ENCODE results near the gene MARVELD3. TPM values are rescaled to one million over a fixed set of nuclear protein-coding genes. Genes with fewer than 3 reads are reported as not detected.
"Not testable (repeated sequence)": the region's sequence is repeated elsewhere in the genome, so short reads cannot be mapped to it uniquely, and the experiment has no call there.

Gene MARVELD3
- total and polyA plus RNA-seq, 10 donors, result 0.02 to 0.76 (median 0.10) TPM; not detected in 4

DNA sequence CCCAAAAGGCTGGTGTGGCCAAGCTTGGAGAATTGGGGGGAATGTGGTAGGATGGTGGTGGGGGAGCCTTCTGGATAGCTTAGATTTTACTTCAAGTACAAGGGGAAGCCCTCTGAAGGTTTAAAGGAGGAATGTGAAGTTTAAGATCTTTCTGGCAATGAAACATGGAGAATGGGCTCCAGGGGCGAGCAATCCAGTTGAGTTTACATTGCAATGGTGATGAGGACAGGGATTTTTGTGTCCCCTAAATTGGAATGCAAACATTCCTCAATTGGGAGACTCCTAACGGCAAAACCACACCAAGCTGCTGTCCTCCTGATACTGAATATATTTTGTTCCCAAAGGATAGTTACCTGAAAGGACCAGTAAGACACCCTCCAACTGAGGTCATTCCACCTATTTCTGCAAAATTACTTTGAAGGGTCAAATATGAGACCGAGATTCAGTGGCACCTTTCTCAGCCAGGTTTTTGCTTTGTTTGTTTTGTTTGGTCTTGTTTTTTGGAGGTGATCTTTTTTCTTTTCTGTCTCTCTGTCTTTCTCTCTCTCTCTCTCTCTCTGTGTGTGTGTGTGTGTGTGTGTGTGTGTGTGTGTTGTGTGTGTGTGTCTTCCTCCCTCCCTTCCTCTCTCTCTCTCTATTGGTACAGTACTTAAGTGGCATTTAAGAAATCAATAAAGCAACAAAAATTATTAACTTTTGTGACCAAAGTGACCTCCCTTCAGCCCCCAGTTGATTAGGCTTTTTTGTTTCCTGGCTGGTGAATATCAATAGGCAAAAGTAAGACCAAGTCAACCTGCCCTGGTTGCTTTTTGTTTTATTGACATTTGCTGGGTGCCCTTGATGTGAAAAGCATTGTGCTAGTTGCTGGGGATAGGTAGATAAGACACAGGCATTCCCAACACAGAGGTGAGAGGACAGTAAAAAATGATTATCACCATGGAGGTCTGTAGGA is 32.7 kb upstream of the MARVELD3 start:
- TF ChIP-seq, protein P1, sequence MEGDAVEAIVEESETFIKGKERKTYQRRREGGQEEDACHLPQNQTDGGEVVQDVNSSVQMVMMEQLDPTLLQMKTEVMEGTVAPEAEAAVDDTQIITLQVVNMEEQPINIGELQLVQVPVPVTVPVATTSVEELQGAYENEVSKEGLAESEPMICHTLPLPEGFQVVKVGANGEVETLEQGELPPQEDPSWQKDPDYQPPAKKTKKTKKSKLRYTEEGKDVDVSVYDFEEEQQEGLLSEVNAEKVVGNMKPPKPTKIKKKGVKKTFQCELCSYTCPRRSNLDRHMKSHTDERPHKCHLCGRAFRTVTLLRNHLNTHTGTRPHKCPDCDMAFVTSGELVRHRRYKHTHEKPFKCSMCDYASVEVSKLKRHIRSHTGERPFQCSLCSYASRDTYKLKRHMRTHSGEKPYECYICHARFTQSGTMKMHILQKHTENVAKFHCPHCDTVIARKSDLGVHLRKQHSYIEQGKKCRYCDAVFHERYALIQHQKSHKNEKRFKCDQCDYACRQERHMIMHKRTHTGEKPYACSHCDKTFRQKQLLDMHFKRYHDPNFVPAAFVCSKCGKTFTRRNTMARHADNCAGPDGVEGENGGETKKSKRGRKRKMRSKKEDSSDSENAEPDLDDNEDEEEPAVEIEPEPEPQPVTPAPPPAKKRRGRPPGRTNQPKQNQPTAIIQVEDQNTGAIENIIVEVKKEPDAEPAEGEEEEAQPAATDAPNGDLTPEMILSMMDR (IDR thresholded peaks at IDR 0.05 in 8 of 11, conservative IDR thresholded peaks at IDR 0.05 in 3 of 11), result no peak
- no peak for TF ChIP-seq POLR2AphosphoS5 (IDR thresholded peaks at IDR 0.05)
- no peak for TF ChIP-seq POLR2A (IDR thresholded peaks at IDR 0.05)
- Histone ChIP-seq H3K4me1 (no peaks in the 10 kb centered on the region), H3K4me3 (no peak overlapping the region), H3K9me3 (no peaks in the 10 kb centered on the region), H3K27ac (no peak overlapping the region), H3K27me3 (replicated peaks in 1 of 7) (peaks cover 0 to 11% (median 0%) of the 10 kb centered on the region in 7 donors), H3K36me3 (no peaks in the 10 kb centered on the region)
- WGBS, 5 donors, result 76 to 84% (median 82%) methylated on average over 3 of the region's 3 CpGs
- intact Hi-C loops (cut with DNase I; ENCODE audit: low total_unique reads), result no loop called here
- no peak for DNase-seq

DNA sequence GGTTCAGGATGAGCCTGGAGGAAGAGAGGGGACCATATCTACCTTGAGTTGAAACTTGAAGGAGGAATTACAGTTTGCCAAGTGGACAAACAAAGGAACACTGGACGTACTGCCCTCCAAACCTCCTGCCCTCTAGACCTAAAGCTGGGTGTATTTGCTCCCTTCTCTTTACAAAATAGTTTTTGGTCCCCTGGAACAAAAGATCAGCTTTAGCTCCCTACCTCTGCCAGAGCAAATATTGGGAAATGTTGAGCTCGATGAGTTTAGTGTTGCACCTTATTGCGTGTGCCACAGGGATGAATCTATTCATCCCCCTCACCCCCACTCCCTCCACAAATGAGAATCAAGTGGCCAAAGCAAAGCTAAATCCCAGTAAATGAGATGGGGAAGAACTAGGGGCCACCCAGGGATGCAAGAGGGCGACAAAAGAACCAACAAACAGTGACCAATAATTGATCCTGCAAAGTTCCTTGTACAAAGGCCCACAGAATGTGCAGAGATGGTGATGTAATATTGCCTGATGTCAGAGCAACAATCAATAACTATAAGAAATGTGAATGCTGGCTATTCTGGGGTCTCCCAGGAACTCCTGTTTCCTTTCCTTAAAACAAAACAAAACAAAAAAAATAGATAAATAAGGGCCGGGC is 31.9 kb upstream of the MARVELD3 start:
- H3K4me1 ChIP-seq, result no peaks in the 10 kb centered on the region
- no peak overlapping the region for H3K4me3 ChIP-seq
- WGBS, 5 donors, result 83 to 89% (median 85%) methylated on average over 5 of the region's 5 CpGs
- no peaks in the 10 kb centered on the region for H3K9me3 ChIP-seq
- no peak for DNase-seq
- no peak overlapping the region for H3K27ac ChIP-seq
- H3K27me3 ChIP-seq (replicated peaks in 1 of 7), result peaks cover 0 to 7% (median 0%) of the 10 kb centered on the region in 7 donors
- no peaks in the 10 kb centered on the region for H3K36me3 ChIP-seq
- intact Hi-C loops (cut with DNase I; ENCODE audit: low total_unique reads), result no loop called here
- TF ChIP-seq POLR2A (IDR thresholded peaks at IDR 0.05) (no peak), POLR2AphosphoS5 (IDR thresholded peaks at IDR 0.05) (no peak)
- TF ChIP-seq, protein P1 (IDR thresholded peaks at IDR 0.05 in 8 of 11, conservative IDR thresholded peaks at IDR 0.05 in 3 of 11), result no peak

DNA sequence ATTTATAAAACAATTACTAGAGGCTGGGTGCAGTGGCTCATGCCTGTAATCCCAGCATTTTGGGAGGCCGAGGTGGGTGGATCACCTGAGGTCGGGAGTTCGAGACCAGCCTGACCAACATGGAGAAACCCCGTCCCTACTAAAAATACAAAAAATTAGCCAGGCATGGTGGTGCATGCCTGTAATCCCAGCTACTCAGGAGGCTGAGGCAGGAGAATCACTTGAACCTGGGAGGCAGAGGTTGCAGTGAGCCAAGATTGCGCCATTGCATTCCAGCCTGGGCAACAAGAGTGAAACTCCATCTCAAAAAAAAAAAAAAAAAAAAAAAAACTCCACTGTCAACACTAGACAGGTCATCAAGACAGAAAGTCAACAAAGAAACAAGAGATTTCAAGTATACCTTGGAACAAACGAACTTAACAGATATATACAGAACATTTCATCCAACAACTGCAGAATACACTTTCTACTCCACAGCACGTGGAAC is 30.6 kb upstream of the MARVELD3 start:
- H3K27ac ChIP-seq; H3K27me3 ChIP-seq (replicated peaks in 1 of 7); H3K4me3 ChIP-seq; DNase-seq; H3K4me1 ChIP-seq; H3K36me3 ChIP-seq; intact Hi-C loops (cut with DNase I; ENCODE audit: low total_unique reads); H3K9me3 ChIP-seq: not testable (repeated sequence)
- 85 to 93% (median 90%) methylated on average over 6 to 7 of the region's 7 CpGs for WGBS, 5 donors

DNA sequence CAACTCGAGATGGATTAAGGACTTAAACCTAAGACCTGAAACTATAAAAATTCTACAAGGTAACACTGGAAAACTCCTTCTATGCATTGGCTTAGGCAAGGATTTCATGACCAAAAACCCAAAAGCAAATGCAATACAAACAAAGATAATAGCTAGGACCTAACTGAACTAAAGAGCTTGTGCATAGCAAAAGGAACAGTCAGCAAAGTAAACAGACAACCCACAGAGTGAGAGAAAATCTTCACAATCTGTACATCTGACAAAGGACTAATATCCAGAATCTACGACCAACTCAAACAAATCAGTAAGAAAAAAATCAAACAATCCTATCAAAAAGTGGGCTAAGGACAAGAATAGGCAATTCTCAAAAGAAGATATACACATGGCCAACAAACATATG is 27.6 kb upstream of the MARVELD3 start:
- H3K9me3 ChIP-seq; H3K4me1 ChIP-seq; intact Hi-C loops (cut with DNase I; ENCODE audit: low total_unique reads); H3K4me3 ChIP-seq; H3K36me3 ChIP-seq; H3K27me3 ChIP-seq (replicated peaks in 1 of 7); H3K27ac ChIP-seq; DNase-seq: not testable (repeated sequence)
- 51 to 68% (median 58%) methylated on average over 2 of the region's 2 CpGs for WGBS, 5 donors

DNA sequence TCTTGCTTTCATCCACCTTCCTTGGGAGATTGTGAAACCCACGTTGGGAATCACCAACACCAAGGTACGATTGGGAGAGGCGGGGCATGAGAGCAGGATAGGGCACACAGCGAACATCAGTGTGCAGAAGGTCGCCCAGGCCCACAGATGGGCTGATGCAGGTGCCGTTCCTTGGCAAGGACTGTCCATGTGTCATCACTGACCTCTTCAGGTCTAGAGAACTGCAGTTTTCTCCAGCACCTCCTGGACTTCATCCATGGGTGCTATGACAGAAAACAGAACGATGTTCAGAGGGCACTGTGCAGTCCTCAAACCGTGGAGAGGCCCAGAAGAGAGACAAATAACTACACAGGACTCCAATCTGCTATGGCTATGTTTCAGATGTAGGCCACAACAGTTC is 25.2 kb upstream of the MARVELD3 start:
- no peak for DNase-seq
- WGBS, 5 donors, result 75 to 88% (median 78%) methylated on average over 6 to 8 of the region's 8 CpGs
- TF ChIP-seq POLR2A (IDR thresholded peaks at IDR 0.05) (no peak), POLR2AphosphoS5 (IDR thresholded peaks at IDR 0.05) (no peak)
- TF ChIP-seq, protein P1 (IDR thresholded peaks at IDR 0.05 in 8 of 11, conservative IDR thresholded peaks at IDR 0.05 in 3 of 11), result no peak

More for the DNA sequence above, 25.2 kb upstream of the MARVELD3 start:
- no peaks in the 10 kb centered on the region for H3K9me3 ChIP-seq
- no peak overlapping the region for H3K27ac ChIP-seq
- H3K27me3 ChIP-seq (replicated peaks in 1 of 7), result no peaks in the 10 kb centered on the region
- H3K4me1 ChIP-seq, result no peaks in the 10 kb centered on the region
- intact Hi-C loops (cut with DNase I; ENCODE audit: low total_unique reads), result no loop called here
- H3K36me3 ChIP-seq, result no peaks in the 10 kb centered on the region
- no peak overlapping the region for H3K4me3 ChIP-seq
